Adipocyte (in vitro differentiated cells): ENCODE measurements around the gene ADAP2.
"Not testable (repeated sequence)": the region's sequence is repeated elsewhere in the genome, so short reads cannot be mapped to it uniquely, and the experiment has no call there.

Experiments
- DNase-seq: peaks from one replicate; pipeline ENCODE4 v3.0.0-alpha.2; 2015; ENCODE audit warnings: low read depth
- H3K27me3 ChIP-seq: replicated peaks from 2 replicates; pipeline ENCODE4 v1.7.0; 2013; ENCODE audit warnings: mild to moderate bottlenecking, low read length, moderate library complexity; ENCODE audit not compliant: control insufficient read depth, insufficient read depth
- H3K36me3 ChIP-seq: 2 replicates; pipeline ENCODE4 v1.7.0; 2013; ENCODE audit warnings: low read length, mild to moderate bottlenecking, moderate library complexity; ENCODE audit not compliant: control insufficient read depth, insufficient read depth, severe bottlenecking
- H3K4me1 ChIP-seq: 2 replicates; pipeline ENCODE4 v1.7.0; 2013; ENCODE audit warnings: mild to moderate bottlenecking, low read length, moderate library complexity; ENCODE audit not compliant: control insufficient read depth, insufficient read depth
- H3K4me3 ChIP-seq: 2 replicates; pipeline ENCODE4 v1.7.0; 2013; ENCODE audit warnings: mild to moderate bottlenecking, low read length, moderate library complexity
- H3K9ac ChIP-seq: 2 replicates; pipeline ENCODE4 v1.7.0; 2013; ENCODE audit warnings: mild to moderate bottlenecking, low read length, moderate library complexity
- H3K9me3 ChIP-seq: 2 replicates; pipeline ENCODE4 v1.7.0; 2013; ENCODE audit warnings: mild to moderate bottlenecking, low read length, moderate library complexity; ENCODE audit not compliant: control insufficient read depth

The ADAP2 gene

DNA sequence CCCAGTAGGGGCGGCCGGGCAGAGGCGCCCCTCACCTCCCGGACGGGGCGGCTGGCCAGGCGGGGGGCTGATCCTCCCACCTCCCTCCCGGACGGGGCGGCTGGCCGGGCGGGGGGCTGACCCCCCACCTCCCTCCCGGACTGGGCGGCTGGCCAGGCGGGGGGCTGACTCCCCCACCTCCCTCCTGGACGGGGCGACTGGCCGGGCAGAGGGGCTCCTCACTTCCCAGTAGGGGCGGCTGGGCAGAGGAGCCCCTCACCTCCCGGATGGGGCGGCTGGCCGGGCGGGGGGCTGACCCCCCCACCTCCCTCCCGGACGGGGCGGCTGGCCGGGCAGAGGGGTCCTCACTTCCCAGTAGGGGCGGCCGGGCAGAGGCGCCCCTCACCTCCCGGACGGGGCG is 58.2 kb downstream of the ADAP2 start:
- H3K4me1 ChIP-seq, H3K4me3 ChIP-seq, DNase-seq, H3K9me3 ChIP-seq, H3K9ac ChIP-seq, H3K27me3 ChIP-seq: not testable (repeated sequence)
- H3K36me3 ChIP-seq: peaks cover 10% of the 10 kb centered on the region

DNA sequence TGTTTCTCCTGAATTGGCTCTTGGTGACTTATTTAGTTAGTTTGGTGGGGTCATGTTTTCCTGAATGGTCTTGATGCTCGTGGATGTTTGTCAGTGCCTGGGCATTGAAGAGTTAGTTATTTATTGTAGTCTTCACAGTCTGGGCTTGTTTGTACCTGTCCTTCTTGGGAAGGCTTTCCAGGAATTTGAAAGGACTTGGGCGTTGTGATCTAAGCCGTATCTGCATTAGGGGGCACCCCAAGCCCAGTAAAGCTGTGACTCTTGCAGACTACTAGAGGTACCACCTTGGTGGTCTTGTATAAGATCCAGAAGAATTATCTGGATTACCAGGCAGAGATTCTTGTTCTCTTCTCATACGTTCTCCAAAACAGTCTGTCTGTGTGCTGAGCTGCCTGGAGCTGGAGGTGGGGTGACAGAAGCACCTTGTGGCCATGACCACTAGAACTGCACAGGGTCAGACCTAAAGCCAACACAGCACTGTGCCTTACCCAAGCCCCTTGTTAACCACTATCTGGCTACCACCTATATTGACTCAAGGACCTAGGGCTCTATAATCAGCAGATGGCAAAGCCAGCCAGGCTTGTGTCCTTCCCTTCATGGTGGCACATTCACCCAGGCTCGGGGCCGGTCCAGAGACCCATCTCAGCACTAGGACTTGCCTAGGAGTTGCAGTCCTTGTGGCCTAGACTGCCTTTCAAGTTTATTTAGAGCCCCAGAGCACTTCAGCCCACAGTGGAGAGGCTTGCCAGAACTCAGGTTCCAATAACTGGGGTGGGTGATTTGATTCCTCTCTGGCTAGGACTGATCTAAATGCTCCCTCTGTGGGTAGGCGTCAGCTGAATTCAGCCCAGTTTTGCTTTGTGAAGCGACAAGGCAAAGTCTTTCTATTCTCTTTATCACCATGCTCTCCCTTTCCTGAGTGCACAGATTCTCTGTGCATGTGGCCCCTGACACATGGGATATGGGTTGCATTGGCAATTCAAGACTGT is 60.1 kb downstream of the ADAP2 start:
- H3K4me1 ChIP-seq: no peaks in the 10 kb centered on the region
- DNase-seq: no peak
- no peaks in the 10 kb centered on the region for H3K27me3 ChIP-seq
- no peaks in the 10 kb centered on the region for H3K9me3 ChIP-seq
- no peak overlapping the region for H3K4me3 ChIP-seq
- H3K36me3 ChIP-seq: peaks cover 23% of the 10 kb centered on the region
- no peak overlapping the region for H3K9ac ChIP-seq

DNA sequence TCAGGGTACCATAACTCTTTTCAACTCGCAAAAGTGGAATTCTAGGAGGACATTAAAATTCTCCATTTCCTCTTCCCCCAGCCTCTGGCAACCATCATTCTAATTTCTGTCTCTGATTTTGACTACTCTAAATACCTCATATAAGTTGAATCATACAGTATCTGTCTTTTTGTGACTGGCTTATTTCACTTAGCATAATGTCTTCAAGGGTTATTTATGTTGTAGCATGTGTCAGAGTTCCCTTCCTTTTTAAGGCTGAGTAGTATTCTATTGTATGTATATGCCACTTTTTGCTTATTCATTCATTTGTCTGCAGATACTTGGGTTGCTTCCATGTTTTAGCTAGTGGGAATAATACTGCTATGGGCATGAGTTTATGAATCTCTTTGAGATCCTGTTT is 61.1 kb downstream of the ADAP2 start:
- Histone ChIP-seq H3K4me1 (no peaks in the 10 kb centered on the region), H3K9ac (no peak overlapping the region), H3K4me3 (no peak overlapping the region), H3K36me3 (peaks cover 25% of the 10 kb centered on the region), H3K9me3 (no peaks in the 10 kb centered on the region), H3K27me3 (no peaks in the 10 kb centered on the region)
- DNase-seq: no peak

DNA sequence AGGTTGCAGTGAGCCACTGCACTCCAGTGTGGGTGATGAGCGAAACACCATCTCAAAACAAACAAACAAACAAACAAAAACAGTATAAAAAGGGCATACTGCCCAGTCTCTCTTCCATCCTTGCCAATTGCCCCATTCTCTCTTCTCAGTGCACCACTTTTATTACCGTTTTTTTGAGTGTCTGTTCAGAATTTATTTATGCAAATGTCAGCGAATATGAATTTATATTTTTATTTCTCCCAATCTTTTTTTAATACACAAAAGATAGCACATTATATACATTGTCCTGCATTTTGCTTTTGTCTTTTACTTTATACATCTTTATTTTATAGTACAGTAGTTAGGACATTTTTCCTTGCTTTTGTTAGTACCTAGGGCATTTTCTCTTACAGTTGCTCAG is 68.7 kb downstream of the ADAP2 start:
- no peaks in the 10 kb centered on the region for H3K9me3 ChIP-seq
- no peak overlapping the region for H3K9ac ChIP-seq
- H3K4me3 ChIP-seq: no peak overlapping the region
- H3K36me3 ChIP-seq: peaks cover 33% of the 10 kb centered on the region
- DNase-seq: no peak
- H3K4me1 ChIP-seq: no peaks in the 10 kb centered on the region
- no peaks in the 10 kb centered on the region for H3K27me3 ChIP-seq

DNA sequence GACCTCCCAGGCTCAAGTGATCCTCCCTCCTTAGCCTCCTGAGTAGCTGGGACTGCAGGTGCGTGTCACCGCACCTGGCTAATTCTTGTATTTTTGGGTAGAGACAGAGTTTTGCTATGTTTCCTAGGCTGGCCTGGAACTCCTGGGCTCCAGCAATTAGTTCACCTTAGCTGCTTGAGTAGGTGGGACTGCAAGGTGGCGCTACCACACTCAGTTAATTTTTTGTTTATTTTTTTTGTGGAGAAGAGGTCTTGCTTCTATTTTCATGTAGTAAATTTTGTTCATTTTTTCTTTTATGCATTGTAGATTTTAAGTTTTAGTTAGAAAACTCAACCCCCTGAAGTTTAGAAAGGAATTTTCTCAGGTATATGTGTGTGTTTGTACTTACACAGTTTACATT is 70.8 kb downstream of the ADAP2 start:
- no peaks in the 10 kb centered on the region for H3K9me3 ChIP-seq
- no peak overlapping the region for H3K4me3 ChIP-seq
- no peak overlapping the region for H3K9ac ChIP-seq
- DNase-seq: no peak
- H3K36me3 ChIP-seq: peaks cover 32% of the 10 kb centered on the region
- H3K4me1 ChIP-seq: no peaks in the 10 kb centered on the region
- no peaks in the 10 kb centered on the region for H3K27me3 ChIP-seq

DNA sequence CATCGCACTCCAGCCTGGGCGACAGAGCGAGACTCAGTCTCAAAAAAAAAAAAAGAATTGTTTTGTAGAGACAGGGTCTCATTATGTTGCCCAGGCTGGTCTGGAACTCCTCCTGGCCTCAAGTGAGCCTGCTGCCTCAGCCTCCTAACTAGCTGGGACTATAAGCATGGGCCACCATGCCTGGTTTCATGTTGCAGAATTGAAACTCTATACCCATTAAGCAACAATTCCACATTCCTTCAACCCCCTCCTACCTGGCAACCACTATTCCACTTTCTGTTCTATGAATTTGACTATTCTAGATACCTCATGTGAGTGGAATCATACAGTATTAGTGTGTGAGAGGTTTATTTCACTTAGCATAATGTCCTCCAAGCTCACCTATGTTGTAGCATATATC is 73.6 kb downstream of the ADAP2 start:
- Histone ChIP-seq H3K9ac (no peak overlapping the region), H3K4me3 (no peak overlapping the region), H3K27me3 (no peaks in the 10 kb centered on the region), H3K9me3 (no peaks in the 10 kb centered on the region), H3K36me3 (peaks cover 56% of the 10 kb centered on the region), H3K4me1 (peaks cover 7% of the 10 kb centered on the region)
- DNase-seq: peak; percentile 12

DNA sequence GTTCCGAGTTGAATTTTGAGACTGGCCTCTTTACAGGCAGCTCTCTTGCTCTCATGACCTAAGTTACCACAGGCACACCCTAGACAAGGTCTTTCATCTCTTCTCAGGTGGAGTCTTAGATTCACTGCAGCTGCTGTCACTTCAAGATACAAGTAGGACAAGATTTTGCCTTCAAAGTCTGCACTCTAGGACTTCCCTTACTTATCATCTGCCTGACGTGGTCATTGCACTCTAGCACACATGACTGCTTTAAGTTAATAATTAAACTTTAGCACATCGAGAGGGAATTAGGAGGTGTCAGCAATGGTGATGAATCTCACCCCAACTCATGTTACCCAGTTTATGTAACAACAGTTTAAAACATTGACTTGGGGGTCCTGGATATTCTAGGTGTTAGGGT is 74.7 kb downstream of the ADAP2 start:
- peaks cover 64% of the 10 kb centered on the region for H3K36me3 ChIP-seq
- no peak for DNase-seq
- no peak overlapping the region for H3K4me3 ChIP-seq
- no peaks in the 10 kb centered on the region for H3K27me3 ChIP-seq
- H3K9me3 ChIP-seq: no peaks in the 10 kb centered on the region
- no peak overlapping the region for H3K9ac ChIP-seq
- peaks cover 7% of the 10 kb centered on the region for H3K4me1 ChIP-seq

DNA sequence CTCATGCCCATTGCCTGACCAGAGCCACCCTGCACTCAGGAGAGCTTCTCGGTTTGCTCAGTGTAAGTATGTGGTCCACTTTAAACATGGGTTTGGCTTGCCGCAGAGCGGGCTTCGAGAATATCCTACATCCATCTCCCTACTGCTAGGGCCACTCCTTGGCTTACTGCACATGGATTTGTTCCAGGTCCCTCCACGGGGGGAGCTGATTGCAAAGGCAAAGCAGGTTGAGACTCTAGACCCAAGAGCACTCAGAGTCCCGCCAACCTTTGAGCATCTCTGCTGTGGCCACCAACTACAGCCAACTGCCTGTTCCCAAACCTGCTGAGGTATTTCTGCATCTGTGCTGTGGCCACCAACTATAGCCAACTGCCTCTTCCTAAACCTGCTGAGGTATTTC is 75.5 kb downstream of the ADAP2 start:
- no peak overlapping the region for H3K4me3 ChIP-seq
- H3K9ac ChIP-seq: no peak overlapping the region
- H3K9me3 ChIP-seq: no peaks in the 10 kb centered on the region
- no peaks in the 10 kb centered on the region for H3K27me3 ChIP-seq
- peaks cover 70% of the 10 kb centered on the region for H3K36me3 ChIP-seq
- DNase-seq: no peak
- H3K4me1 ChIP-seq: peaks cover 7% of the 10 kb centered on the region

DNA sequence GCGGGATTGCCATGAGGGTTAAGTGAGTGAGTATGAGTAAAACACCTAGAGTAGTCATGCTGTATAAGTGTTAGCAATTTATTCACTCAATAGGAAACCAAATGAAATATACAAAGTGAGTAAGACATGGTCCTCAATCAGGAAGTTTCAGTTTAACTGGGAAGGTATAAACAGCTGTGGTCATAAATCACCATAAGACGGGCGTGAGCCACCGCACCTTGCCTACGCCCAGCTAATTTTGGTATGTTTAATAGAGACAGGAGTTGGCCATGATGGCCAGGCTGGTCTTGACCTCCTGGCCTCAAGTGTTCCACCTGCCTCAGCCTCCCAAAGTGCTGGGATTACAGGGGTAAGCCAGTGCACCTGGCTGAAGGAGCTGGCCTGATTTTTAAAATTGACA is 76.1 kb downstream of the ADAP2 start:
- H3K4me1 ChIP-seq: peaks cover 7% of the 10 kb centered on the region
- no peaks in the 10 kb centered on the region for H3K27me3 ChIP-seq
- H3K36me3 ChIP-seq: peaks cover 66% of the 10 kb centered on the region
- no peaks in the 10 kb centered on the region for H3K9me3 ChIP-seq
- no peak for DNase-seq
- H3K4me3 ChIP-seq: no peak overlapping the region
- H3K9ac ChIP-seq: no peak overlapping the region

DNA sequence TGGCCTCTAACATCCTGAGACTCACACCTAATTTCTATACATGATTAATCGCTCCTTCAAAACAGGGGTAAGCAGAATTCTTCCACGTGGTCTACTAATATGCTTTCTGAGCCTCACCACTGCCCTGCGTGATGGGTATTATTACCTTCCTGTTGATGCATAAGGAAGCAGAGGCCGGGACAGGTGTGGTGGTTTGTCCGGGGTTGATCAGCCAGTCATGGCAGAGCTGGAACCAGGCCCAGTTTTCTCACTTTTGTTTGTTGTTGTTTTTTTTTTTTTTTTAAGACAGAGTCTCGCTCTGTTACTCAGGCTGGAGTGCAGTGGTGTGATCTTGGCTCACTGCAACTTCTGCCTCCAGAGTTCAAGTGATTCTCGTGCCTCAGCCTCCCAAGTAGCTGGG is 80.3 kb downstream of the ADAP2 start:
- Histone ChIP-seq H3K4me1 (peaks cover 7% of the 10 kb centered on the region), H3K9ac (no peak overlapping the region), H3K27me3 (no peaks in the 10 kb centered on the region), H3K36me3 (peaks cover 63% of the 10 kb centered on the region), H3K9me3 (no peaks in the 10 kb centered on the region), H3K4me3 (no peak overlapping the region)
- no peak for DNase-seq

DNA sequence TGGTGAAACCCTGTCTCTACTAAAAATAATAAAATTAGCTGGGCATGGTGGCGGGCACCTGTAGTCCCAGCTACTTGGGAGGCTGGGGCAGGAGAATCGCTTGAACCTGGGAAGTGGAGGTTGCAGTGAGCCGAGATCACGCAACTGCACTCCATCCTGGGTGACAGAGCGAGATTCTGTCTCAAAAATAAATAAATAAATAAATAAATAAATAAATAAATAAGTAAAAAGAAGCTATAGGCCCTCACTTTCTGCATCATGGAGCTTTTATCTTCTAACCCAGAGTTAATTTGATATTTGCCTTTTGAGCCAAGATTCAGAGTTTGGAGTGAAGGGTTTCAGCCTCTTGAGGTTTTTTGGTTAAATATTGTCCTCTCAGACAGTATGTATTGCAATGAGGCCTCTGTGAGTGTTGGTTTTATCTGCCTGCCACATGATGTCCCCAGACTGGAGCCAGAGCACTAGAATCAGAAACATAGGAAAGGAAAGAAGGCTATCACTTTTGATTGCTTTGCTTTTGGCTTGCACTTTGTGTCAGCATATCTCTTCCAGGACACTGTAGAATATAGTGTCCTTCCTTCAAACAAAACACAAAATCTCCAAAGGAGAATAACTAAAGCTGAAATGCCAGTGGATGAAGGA is 81.6 kb downstream of the ADAP2 start:
- no peak overlapping the region for H3K9ac ChIP-seq
- H3K9me3 ChIP-seq: no peaks in the 10 kb centered on the region
- no peak overlapping the region for H3K4me3 ChIP-seq
- H3K36me3 ChIP-seq: peaks cover 50% of the 10 kb centered on the region
- no peaks in the 10 kb centered on the region for H3K27me3 ChIP-seq
- H3K4me1 ChIP-seq: peaks cover 12% of the 10 kb centered on the region
- DNase-seq: no peak
